Endothelial cell of umbilical vein (primary cell): ENCODE data around the gene CNOT6. TPM values are rescaled to one million over a fixed set of nuclear protein-coding genes. Genes with fewer than 3 reads are reported as not detected.

ENCODE experiments used
- BruUV-seq: library from RNA; stranded (reverse); fragments of 400-500 nt; replicated peaks from 2 replicates; lab custom pipeline; 2021; lab: Mats Ljungman, UMichigan
- CTCF ChIA-PET: fragments of 300-600, 350-600 bp; sonication (Branson Sonifier 250); formaldehyde crosslinking; loops from one replicate; lab custom pipeline; 2021; ENCODE audit warnings: antibody characterized with exemption, inconsistent platforms; lab: Charles Lee
- POLR2A ChIA-PET: fragments of 300-600, 350-600 bp; sonication (Branson Sonifier 250); formaldehyde crosslinking; loops from one replicate; lab custom pipeline; 2021; ENCODE audit warnings: antibody characterized with exemption, inconsistent platforms; lab: Charles Lee
- DNase-seq: peaks from one replicate; pipeline ENCODE4 v3.0.0-alpha.2; 2011; ENCODE audit warnings: low read depth, low spot score
- FAIRE-seq: peaks from 2 replicates; lab custom pipeline; 2011; peaks lifted over from hg19 to GRCh38; lab: Jason Lieb, UNC
- H2AFZ ChIP-seq: 2 replicates; pipeline ENCODE4 v1.6.0; 2012; ENCODE audit warnings: low read depth, low read length, control low read depth, inconsistent platforms
- H3K27ac ChIP-seq: 2 replicates; pipeline ENCODE4 v1.5.1; 2011; ENCODE audit warnings: low read depth, mild to moderate bottlenecking, control low read depth, low read length, moderate library complexity; ENCODE audit not compliant: insufficient read depth
- H3K27me3 ChIP-seq, 2 experiments: 2 replicates each; pipeline versions ENCODE4 v1.6.0 to v1.6.1; 2011; ENCODE audit warnings: low read length in 2 of 2, mixed read lengths in 1 of 2; ENCODE audit not compliant: control insufficient read depth in 2 of 2, insufficient read depth in 2 of 2
- H3K36me3 ChIP-seq, 2 experiments: 2 replicates in 1 of 2; 3 replicates in 1 of 2; pipeline ENCODE4 v1.5.1; 2011; ENCODE audit warnings: low read length in 2 of 2, mild to moderate bottlenecking in 1 of 2, moderate library complexity in 1 of 2; ENCODE audit not compliant: control insufficient read depth in 2 of 2, insufficient read depth in 2 of 2; ENCODE audit errors: extremely low read depth in 1 of 2
- H3K4me1 ChIP-seq: 3 replicates; pipeline ENCODE4 v1.5.1; 2011; ENCODE audit warnings: mild to moderate bottlenecking, low read length; ENCODE audit not compliant: control insufficient read depth, insufficient read depth; ENCODE audit errors: extremely low read depth
- H3K4me2 ChIP-seq: 2 replicates; pipeline ENCODE4 v1.6.1; 2011; ENCODE audit warnings: low read length, control low read depth, mixed read lengths; ENCODE audit not compliant: insufficient read depth
- H3K4me3 ChIP-seq, 3 experiments: fragments of 200-600 bp in 1 of 3; sonication (generic), shearing (Covaris generic) in 1 of 3; replicated peaks in 1 of 3; 2 replicates each; pipeline ENCODE4 v1.5.1; 2011 to 2016; ENCODE audit warnings: control low read depth in 3 of 3, low read length in 3 of 3, mild to moderate bottlenecking in 2 of 3, inconsistent platforms in 1 of 3, low read depth in 1 of 3, moderate library complexity in 1 of 3; ENCODE audit not compliant: insufficient read depth in 1 of 3
- H3K79me2 ChIP-seq: 2 replicates; pipeline ENCODE4 v1.6.0; 2012; ENCODE audit warnings: low read length, inconsistent platforms; ENCODE audit not compliant: control insufficient read depth, insufficient read depth
- H3K9ac ChIP-seq: replicated peaks from 2 replicates; pipeline ENCODE3; 2011; ENCODE audit warnings: low read length, control low read depth; ENCODE audit not compliant: insufficient read depth; ENCODE audit errors: extremely low read depth
- H3K9me1 ChIP-seq: replicated peaks from 3 replicates; pipeline ENCODE4 v1.6.0; 2011; ENCODE audit warnings: mild to moderate bottlenecking, low read length; ENCODE audit not compliant: control insufficient read depth, insufficient read depth; ENCODE audit errors: extremely low read depth
- H3K9me3 ChIP-seq: replicated peaks from 2 replicates; pipeline ENCODE4 v1.5.1; 2012; ENCODE audit warnings: low read length, inconsistent platforms; ENCODE audit not compliant: control insufficient read depth, insufficient read depth
- H4K20me1 ChIP-seq: replicated peaks from 2 replicates; pipeline ENCODE3; 2011; ENCODE audit warnings: mild to moderate bottlenecking, low read length; ENCODE audit not compliant: control insufficient read depth, insufficient read depth; ENCODE audit errors: extremely low read depth
- EZH2 ChIP-seq: IDR thresholded peaks from 2 replicates; pipeline ENCODE4 v1.6.1; 2012; ENCODE audit warnings: borderline replicate concordance, low read depth, mild to moderate bottlenecking, moderate library complexity, low read length, inconsistent platforms; ENCODE audit not compliant: severe bottlenecking
- FOS ChIP-seq: IDR thresholded peaks from 2 replicates; pipeline ENCODE4 v1.6.1; 2011; ENCODE audit warnings: mild to moderate bottlenecking, low read length, moderate library complexity, borderline replicate concordance; ENCODE audit not compliant: insufficient read depth
- JUN ChIP-seq: IDR thresholded peaks from 2 replicates; pipeline ENCODE4 v1.6.1; 2011; ENCODE audit warnings: borderline replicate concordance, low read depth; ENCODE audit not compliant: insufficient read length, insufficient read depth
- MYC ChIP-seq: IDR thresholded peaks from one replicate; pipeline ENCODE4 v1.6.1; 2011; ENCODE audit warnings: mild to moderate bottlenecking, low read depth, low read length
- POLR2A ChIP-seq: IDR thresholded peaks from 2 replicates; pipeline ENCODE4 v1.6.1; 2012; ENCODE audit warnings: low read depth, mild to moderate bottlenecking, control low read depth, low read length
- POLR2AphosphoS5 ChIP-seq: IDR thresholded peaks from 2 replicates; pipeline ENCODE4 v1.6.1; 2012; ENCODE audit warnings: low read depth, mild to moderate bottlenecking, control low read depth, low read length, moderate library complexity; ENCODE audit not compliant: insufficient read depth
- dilution Hi-C: fragments of 300-500 bp; cut with MboI; formaldehyde crosslinking; loops from one replicate; pipeline ENCODE4 v1.15.0; 2019; ENCODE audit warnings: low sequenced_read_pairs; ENCODE audit not compliant: extremely low pct_ligation_motif_present
- intact Hi-C: fragments of 100-400 bp; cut with micrococcal nuclease; formaldehyde crosslinking; loops from one replicate; pipeline ENCODE4 v1.10.0; 2022
- polyA plus RNA-seq, 4 experiments: library from polyadenylated mRNA; depleted of rRNA in 3 of 4; stranded (reverse) in 3 of 4; unstranded in 1 of 4; fragments of >200 nt; gene quantifications; 2 replicates each; pipeline versions ENCODE4 v1.2.1 to v1.2.3, GENCODE V29; 2011 to 2012; ENCODE audit warnings: missing spikeins in 1 of 4
- total RNA-seq: library from RNA; stranded (reverse); gene quantifications from 2 replicates; pipeline ENCODE4 v1.2.3, GENCODE V29; 2021
- TF ChIP-seq, protein P1 (sequence below): IDR thresholded peaks from 2 replicates; pipeline ENCODE4 v1.6.1; 2011; ENCODE audit not compliant: insufficient read depth, insufficient read length
- TF ChIP-seq, protein P2 (sequence below), 2 donors: IDR thresholded peaks; 1 replicate in 1 of 2; 2 replicates in 1 of 2; pipeline ENCODE4 v1.5.1; 2011; ENCODE audit warnings: low read length in 2 of 2, mild to moderate bottlenecking in 2 of 2, moderate library complexity in 2 of 2, control low read depth in 1 of 2, inconsistent platforms in 1 of 2, low read depth in 1 of 2; ENCODE audit not compliant: insufficient read depth in 1 of 2; ENCODE audit errors: extremely low read depth in 1 of 2

Gene CNOT6
- total and polyA plus RNA-seq, 2 donors (not counting 3 experiments of a cell fraction or from before 2014, with no cell fraction given) = 9.2 to 33.8 TPM

DNA sequence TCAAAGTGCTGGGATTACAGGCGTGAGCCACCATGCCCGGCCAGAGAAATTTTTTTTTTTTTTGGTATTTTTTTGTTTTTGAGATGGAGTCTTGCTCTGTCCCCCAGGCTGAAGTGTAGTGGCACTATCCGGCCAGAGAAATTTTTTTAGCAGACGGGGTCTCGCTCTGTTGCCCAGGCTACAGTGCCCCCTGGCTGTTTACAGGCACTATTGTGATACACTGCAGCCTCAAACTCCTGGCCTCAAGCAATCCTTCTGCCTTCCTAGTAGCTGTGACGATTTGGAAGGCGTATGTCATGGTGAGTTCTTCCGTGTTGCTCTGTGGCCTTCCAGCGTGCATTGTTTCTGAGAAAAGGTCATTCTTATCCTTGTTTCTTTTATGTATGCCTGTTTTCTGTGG lies 47.5 kb downstream of the CNOT6 start:
- Histone ChIP-seq H3K9me3 (no peaks in the 10 kb centered on the region), H3K4me2 (no peak overlapping the region), H2AFZ (no peak overlapping the region), H3K9ac (no peak overlapping the region), H3K4me3 (no peak overlapping the region), H3K9me1 (no peaks in the 10 kb centered on the region), H3K4me1 (peaks cover 4% of the 10 kb centered on the region), H3K27me3 (no peaks in the 10 kb centered on the region), H3K79me2 (peaks cover 68% of the 10 kb centered on the region), H3K27ac (no peak overlapping the region), H3K36me3 (peaks cover 0 to 3% of the 10 kb centered on the region in 2 experiments), H4K20me1 (no peaks in the 10 kb centered on the region)
- no TSS peak for BruUV-seq
- ChIA-PET POLR2A (interaction anchor here (0.7 kb wide), 1 partner anchor 17 kb away, joined by 11 read pairs; no protein-coding TSS in a partner anchor), CTCF (interaction anchor here (1.1 kb wide), 1 partner anchor 24 kb away, joined by 3 read pairs; no protein-coding TSS in a partner anchor)
- DNase-seq = no peak
- dilution Hi-C loops (no loop called here), intact Hi-C loops (no loop called here)
- TF ChIP-seq JUN (no peak), POLR2A (no peak)
- TF ChIP-seq, protein P1, sequence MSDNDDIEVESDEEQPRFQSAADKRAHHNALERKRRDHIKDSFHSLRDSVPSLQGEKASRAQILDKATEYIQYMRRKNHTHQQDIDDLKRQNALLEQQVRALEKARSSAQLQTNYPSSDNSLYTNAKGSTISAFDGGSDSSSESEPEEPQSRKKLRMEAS = no peak
- no peak for FAIRE-seq

DNA sequence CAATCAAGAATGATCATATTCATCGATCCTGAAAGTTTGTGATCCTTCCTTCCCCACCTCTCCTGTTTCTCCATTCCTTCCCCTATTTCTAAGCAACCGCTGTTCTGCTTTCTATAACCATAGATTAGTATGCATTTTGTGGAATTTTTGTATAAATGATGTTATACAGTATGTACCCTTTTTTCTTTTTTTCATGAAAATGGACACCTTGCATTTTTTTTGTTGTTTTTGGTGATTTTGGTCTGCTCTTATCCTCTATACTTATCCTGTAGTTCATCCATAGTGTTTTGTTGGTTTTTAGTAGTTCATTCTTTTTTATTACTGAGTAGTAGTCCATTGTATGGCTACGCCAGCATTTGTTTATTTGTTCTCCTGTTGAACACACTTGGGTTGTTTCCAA lies 51.1 kb downstream of the CNOT6 start:
- peaks cover 56% of the 10 kb centered on the region for H3K79me2 ChIP-seq
- dilution Hi-C loops = no loop called here

More for the DNA sequence above, 51.1 kb downstream of the CNOT6 start:
- intact Hi-C loops = no loop called here
- no peaks in the 10 kb centered on the region for H3K9me1 ChIP-seq
- BruUV-seq = no TSS peak
- no peak overlapping the region for H3K9ac ChIP-seq
- peaks cover 4% of the 10 kb centered on the region for H3K4me1 ChIP-seq
- TF ChIP-seq POLR2AphosphoS5 = no peak
- TF ChIP-seq, protein P2, sequence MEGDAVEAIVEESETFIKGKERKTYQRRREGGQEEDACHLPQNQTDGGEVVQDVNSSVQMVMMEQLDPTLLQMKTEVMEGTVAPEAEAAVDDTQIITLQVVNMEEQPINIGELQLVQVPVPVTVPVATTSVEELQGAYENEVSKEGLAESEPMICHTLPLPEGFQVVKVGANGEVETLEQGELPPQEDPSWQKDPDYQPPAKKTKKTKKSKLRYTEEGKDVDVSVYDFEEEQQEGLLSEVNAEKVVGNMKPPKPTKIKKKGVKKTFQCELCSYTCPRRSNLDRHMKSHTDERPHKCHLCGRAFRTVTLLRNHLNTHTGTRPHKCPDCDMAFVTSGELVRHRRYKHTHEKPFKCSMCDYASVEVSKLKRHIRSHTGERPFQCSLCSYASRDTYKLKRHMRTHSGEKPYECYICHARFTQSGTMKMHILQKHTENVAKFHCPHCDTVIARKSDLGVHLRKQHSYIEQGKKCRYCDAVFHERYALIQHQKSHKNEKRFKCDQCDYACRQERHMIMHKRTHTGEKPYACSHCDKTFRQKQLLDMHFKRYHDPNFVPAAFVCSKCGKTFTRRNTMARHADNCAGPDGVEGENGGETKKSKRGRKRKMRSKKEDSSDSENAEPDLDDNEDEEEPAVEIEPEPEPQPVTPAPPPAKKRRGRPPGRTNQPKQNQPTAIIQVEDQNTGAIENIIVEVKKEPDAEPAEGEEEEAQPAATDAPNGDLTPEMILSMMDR (IDR thresholded peaks at IDR 0.05; ENCODE audit: extremely low read depth in 1 of 2, insufficient read depth in 1 of 2, low read depth in 1 of 2, low read length in 2 of 2) = no peak
- TF ChIP-seq POLR2A = no peak
- no peak for TF ChIP-seq MYC
- no peak for TF ChIP-seq FOS
- no peak for TF ChIP-seq EZH2
- H3K9me3 ChIP-seq = no peaks in the 10 kb centered on the region
- no peak overlapping the region for H2AFZ ChIP-seq
- ChIA-PET CTCF (no interaction called here), POLR2A (interaction anchor here (0.7 kb wide), 1 partner anchor 51 kb away, joined by 3 read pairs; the partner anchor contains the start of gene CNOT6)
- no peak for DNase-seq
- no peak overlapping the region for H3K4me2 ChIP-seq
- FAIRE-seq = no peak
- H3K36me3 ChIP-seq = peaks cover 0 to 3% of the 10 kb centered on the region in 2 experiments
- no peaks in the 10 kb centered on the region for H3K27me3 ChIP-seq
- H4K20me1 ChIP-seq = peaks cover 5% of the 10 kb centered on the region
- no peak overlapping the region for H3K4me3 ChIP-seq
- no peak overlapping the region for H3K27ac ChIP-seq
